CD14-positive monocyte (primary cell): Measurements from ENCODE around the gene ITSN1. TPM values are rescaled to one million over a fixed set of nuclear protein-coding genes. Genes with fewer than 3 reads are reported as not detected.

ENCODE experiments used
- DNase-seq, 3 donors: peaks; one replicate each; pipeline ENCODE4 v3.0.0-alpha.2; 2011 to 2022
- H2AFZ ChIP-seq: 2 replicates; pipeline ENCODE4 v1.6.0; 2012; ENCODE audit warnings: mild to moderate bottlenecking, low read depth, low read length, inconsistent platforms; ENCODE audit not compliant: insufficient read depth, poor library complexity, severe bottlenecking
- H3K27ac ChIP-seq, 2 donors: 1 replicate in 1 of 2; 2 replicates in 1 of 2; pipeline ENCODE4 v1.5.1; 2012 to 2013; ENCODE audit warnings: low read length in 2 of 2, control low read depth in 1 of 2, inconsistent platforms in 1 of 2, low read depth in 1 of 2, mild to moderate bottlenecking in 1 of 2
- H3K27me3 ChIP-seq, 2 donors: one replicate each; pipeline versions ENCODE4 v1.6.0 to v1.6.1; 2011 to 2013; ENCODE audit warnings: low read length in 2 of 2; ENCODE audit not compliant: control insufficient read depth in 2 of 2, insufficient read depth in 2 of 2
- H3K36me3 ChIP-seq, 2 donors: replicated peaks in 1 of 2; 1 replicate in 1 of 2; 2 replicates in 1 of 2; pipeline versions ENCODE4 v1.5.1 to v1.6.1; 2012 to 2013; ENCODE audit warnings: low read length in 2 of 2, control low read depth in 1 of 2, inconsistent platforms in 1 of 2, mild to moderate bottlenecking in 1 of 2; ENCODE audit not compliant: insufficient read depth in 2 of 2, control insufficient read depth in 1 of 2
- H3K4me1 ChIP-seq, 2 donors: 1 replicate in 1 of 2; 2 replicates in 1 of 2; pipeline versions ENCODE4 v1.5.1 to v1.6.1; 2012 to 2013; ENCODE audit warnings: low read length in 2 of 2, control low read depth in 1 of 2, inconsistent platforms in 1 of 2, mild to moderate bottlenecking in 1 of 2, moderate library complexity in 1 of 2; ENCODE audit not compliant: insufficient read depth in 2 of 2, control insufficient read depth in 1 of 2
- H3K4me2 ChIP-seq: replicated peaks from 2 replicates; pipeline ENCODE3; 2012; ENCODE audit warnings: low read length, moderate library complexity, mild to moderate bottlenecking; ENCODE audit not compliant: poor library complexity, severe bottlenecking; ENCODE audit errors: extremely low read depth
- H3K4me3 ChIP-seq, 3 experiments: fragments of 200-600 bp in 1 of 3; sonication (generic) in 1 of 3; replicated peaks in 1 of 3; 1 replicate in 2 of 3; 2 replicates in 1 of 3; pipeline ENCODE4 v1.5.1; 2011 to 2013; ENCODE audit warnings: low read length in 3 of 3, mild to moderate bottlenecking in 3 of 3, control low read depth in 2 of 3, low read depth in 2 of 3, inconsistent platforms in 1 of 3, moderate library complexity in 1 of 3
- H3K79me2 ChIP-seq: 2 replicates; pipeline ENCODE4 v1.6.0; 2012; ENCODE audit warnings: mild to moderate bottlenecking, control low read depth, inconsistent platforms, low read length, moderate library complexity; ENCODE audit not compliant: insufficient read depth
- H3K9ac ChIP-seq: 2 replicates; pipeline ENCODE4 v1.6.0; 2017; ENCODE audit warnings: low read length, mild to moderate bottlenecking; ENCODE audit not compliant: insufficient read depth, poor library complexity, severe bottlenecking
- H3K9me3 ChIP-seq, 2 donors: replicated peaks in 1 of 2; 1 replicate in 1 of 2; 2 replicates in 1 of 2; pipeline versions ENCODE4 v1.5.1 to v1.6.1; 2012 to 2013; ENCODE audit warnings: low read length in 2 of 2, control low read depth in 1 of 2; ENCODE audit not compliant: control insufficient read depth in 1 of 2, insufficient read depth in 1 of 2
- H4K20me1 ChIP-seq: 2 replicates; pipeline ENCODE4 v1.6.0; 2012; ENCODE audit warnings: mild to moderate bottlenecking, low read length, control low read depth, moderate library complexity; ENCODE audit not compliant: insufficient read depth
- H3K27ac Mint-ChIP-seq, 7 donors: one replicate each; pipeline ENCODE4 v1.8.0; 2020; ENCODE audit warnings: mild to moderate bottlenecking in 7 of 7, mixed read lengths in 7 of 7, moderate library complexity in 6 of 7, inconsistent platforms in 2 of 7
- H3K27me3 Mint-ChIP-seq, 3 donors: one replicate each; pipeline ENCODE4 v1.8.0; 2021 to 2022; ENCODE audit warnings: low read depth in 3 of 3, mild to moderate bottlenecking in 3 of 3, mixed read lengths in 3 of 3, moderate library complexity in 3 of 3, inconsistent platforms in 1 of 3
- H3K36me3 Mint-ChIP-seq, 2 donors: one replicate each; pipeline ENCODE4 v1.8.0; 2020; ENCODE audit warnings: mixed read lengths in 2 of 2, inconsistent platforms in 1 of 2, mild to moderate bottlenecking in 1 of 2
- H3K4me1 Mint-ChIP-seq: one replicate; pipeline ENCODE4 v1.8.0; 2020; ENCODE audit warnings: mild to moderate bottlenecking, mixed read lengths
- H3K4me3 Mint-ChIP-seq, 2 donors: one replicate each; pipeline ENCODE4 v1.8.0; 2020; ENCODE audit warnings: mild to moderate bottlenecking in 2 of 2, mixed read lengths in 2 of 2, moderate library complexity in 1 of 2
- H3K9me3 Mint-ChIP-seq, 7 donors: one replicate each; pipeline ENCODE4 v1.8.0; 2020 to 2022; ENCODE audit warnings: mixed read lengths in 7 of 7, mild to moderate bottlenecking in 6 of 7, moderate library complexity in 6 of 7, inconsistent platforms in 2 of 7
- CTCF ChIP-seq: fragments of 200-600 bp; IDR thresholded peaks from one replicate; pipeline ENCODE4 v1.8.0; 2022; ENCODE audit warnings: antibody characterized with exemption, mild to moderate bottlenecking
- WGBS: methylation state at CpG from one replicate; pipeline ENCODE4 v1.1.5; 2013; ENCODE audit warnings: missing lambda C conversion rate; ENCODE audit not compliant: insufficient coverage; 5-methylcytosine and 5-hydroxymethylcytosine counted together
- intact Hi-C, 2 donors: fragments of 100-400 bp; cut with micrococcal nuclease; formaldehyde crosslinking; loops; one replicate each; pipeline versions ENCODE4 v1.15.0 to v1.15.1; 2023
- polyA plus RNA-seq, 3 donors: library from polyadenylated mRNA; depleted of rRNA in 1 of 3; unstranded in 2 of 3; stranded (reverse) in 1 of 3; fragments of 300-500 nt in 2 of 3; fragments of >200 nt in 1 of 3; fragmentation: Illumina TruSeq in 2 of 3; gene quantifications; 1 replicate in 2 of 3; 2 replicates in 1 of 3; pipeline ENCODE4 v1.2.3, GENCODE V29; 2012 to 2021

ITSN1 gene
- polyA plus RNA-seq, 3 donors = 4.7 to 10.3 (median 5.1) TPM

GRCh38 chr21:33829844-33830243 is 187.5 kb downstream of the ITSN1 start:
- peaks cover 0 to 1% (median 0%) of the 10 kb centered on the region in 3 donors for H3K27me3 Mint-ChIP-seq
- peaks cover 1 to 9% (median 5%) of the 10 kb centered on the region in 7 donors for H3K9me3 Mint-ChIP-seq
- H3K79me2 ChIP-seq = no peaks in the 10 kb centered on the region
- H2AFZ ChIP-seq = no peak overlapping the region
- peaks cover 14 to 28% of the 10 kb centered on the region in 2 donors for H3K36me3 ChIP-seq
- no peak overlapping the region for H3K4me2 ChIP-seq
- intact Hi-C loops = no loop called here
- no peaks in the 10 kb centered on the region for H3K4me1 ChIP-seq
- H3K27ac Mint-ChIP-seq = no peak overlapping the region
- DNase-seq = no peak
- no peak overlapping the region for H3K4me3 Mint-ChIP-seq
- H3K4me3 ChIP-seq = no peak overlapping the region
- H3K9ac ChIP-seq = no peak overlapping the region
- no peak overlapping the region for H3K27ac ChIP-seq
- H3K9me3 ChIP-seq = peaks cover 0 to 5% of the 10 kb centered on the region in 2 donors
- WGBS = no CpG with 5 or more reads among the region's 9 CpGs
- no peak for TF ChIP-seq CTCF
- H3K36me3 Mint-ChIP-seq = peaks cover 46 to 55% of the 10 kb centered on the region in 2 donors
- no peaks in the 10 kb centered on the region for H4K20me1 ChIP-seq
- H3K27me3 ChIP-seq = no peaks in the 10 kb centered on the region
- H3K4me1 Mint-ChIP-seq = no peaks in the 10 kb centered on the region

- H3K4me1 ChIP-seq = no peaks in the 10 kb centered on the region
- no peak overlapping the region for H3K9ac ChIP-seq
- H3K9me3 Mint-ChIP-seq = peaks cover 1 to 9% (median 5%) of the 10 kb centered on the region in 7 donors
- peaks cover 51 to 61% of the 10 kb centered on the region in 2 donors for H3K36me3 Mint-ChIP-seq
- peaks cover 17 to 33% of the 10 kb centered on the region in 2 donors for H3K36me3 ChIP-seq
- no peak overlapping the region for H3K4me3 Mint-ChIP-seq
- DNase-seq = no peak
- no peaks in the 10 kb centered on the region for H4K20me1 ChIP-seq
- peak overlapping the region in 1 of 7 donors; percentile 38 for H3K27ac Mint-ChIP-seq
- no peak for TF ChIP-seq CTCF
- H3K4me2 ChIP-seq = no peak overlapping the region
- WGBS = 95% methylated on average over 14 of the region's 17 CpGs
- H3K27me3 ChIP-seq = no peaks in the 10 kb centered on the region
- peaks cover 0 to 5% of the 10 kb centered on the region in 2 donors for H3K9me3 ChIP-seq
- no peak overlapping the region for H2AFZ ChIP-seq
- intact Hi-C loops = no loop called here
- no peaks in the 10 kb centered on the region for H3K4me1 Mint-ChIP-seq
- no peaks in the 10 kb centered on the region for H3K79me2 ChIP-seq
- H3K27me3 Mint-ChIP-seq = peaks cover 0 to 1% (median 0%) of the 10 kb centered on the region in 3 donors
- H3K4me3 ChIP-seq = no peak overlapping the region
- no peak overlapping the region for H3K27ac ChIP-seq
Measured at GRCh38 chr21:33831962-33832659, 189.8 kb downstream of the ITSN1 start.
